NCI-H128 (cell line): ENCODE results near the gene RASA3.
"Not testable (repeated sequence)": the region's sequence is repeated elsewhere in the genome, so short reads cannot be mapped to it uniquely, and the experiment has no call there.

Source experiments
- DNase-seq: peaks from one replicate; lab custom pipeline; 2025; ENCODE audit not compliant: unreplicated experiment; lab: John Stamatoyannopoulos, UW

Gene RASA3

GRCh38 chr13:114082849-114083645 lies 49.4 kb downstream of the RASA3 start:
- no peak for DNase-seq

- DNase-seq: no peak
These were observed 50.4 kb downstream of the RASA3 start for GRCh38 chr13:114081761-114082681.

GRCh38 chr13:114080739-114081561 lies 51.5 kb downstream of the RASA3 start:
- DNase-seq: no peak

- DNase-seq: no peak
These were observed 52.6 kb downstream of the RASA3 start for GRCh38 chr13:114079601-114080536.

DNA sequence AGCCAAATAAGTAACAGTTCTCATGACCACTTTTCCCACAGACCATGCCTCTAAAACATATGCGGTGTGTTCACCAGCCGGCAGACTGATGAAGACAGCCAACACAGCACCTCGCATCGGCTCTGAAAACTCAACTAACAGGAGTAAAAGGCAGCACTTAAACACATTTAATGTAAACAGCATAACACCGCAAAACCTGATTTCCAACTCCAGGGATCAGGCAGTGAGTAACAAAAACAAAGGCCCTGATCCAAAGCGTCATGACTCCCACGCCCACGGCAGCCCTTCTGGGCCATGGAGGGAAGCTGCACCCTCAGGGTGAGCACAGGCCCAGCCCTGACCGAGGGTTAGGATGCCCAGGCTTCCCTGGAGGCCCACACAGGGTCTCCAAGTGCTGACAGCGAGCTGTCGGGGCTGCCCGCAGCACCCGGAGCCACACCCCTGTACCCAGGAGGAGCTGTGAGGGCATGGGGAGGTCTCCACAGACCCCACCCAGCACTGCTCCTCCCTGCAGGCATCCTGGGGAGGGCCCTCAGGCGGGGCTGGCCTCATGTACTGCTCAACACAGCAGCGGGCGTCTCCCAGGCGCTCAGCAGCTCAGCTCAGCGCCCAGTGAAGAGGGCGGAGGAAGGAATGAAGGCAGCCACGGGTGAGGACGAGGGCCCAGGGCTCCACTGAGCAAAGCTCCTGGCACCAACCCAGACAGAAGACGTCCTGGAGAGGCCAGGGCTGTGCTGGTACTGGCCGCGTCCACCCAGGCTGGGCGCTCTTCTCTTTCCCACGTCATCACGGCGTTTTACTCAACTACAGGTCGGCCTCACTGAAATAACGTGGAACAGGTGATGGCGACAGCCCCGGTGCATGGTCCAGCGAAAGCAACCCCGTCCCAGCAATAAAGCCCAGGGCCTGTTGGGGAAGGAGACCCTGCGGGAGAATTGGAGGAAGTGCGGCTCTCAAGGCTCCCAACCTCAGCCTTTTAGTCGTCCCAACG lies 53.7 kb downstream of the RASA3 start:
- DNase-seq: no peak

DNA sequence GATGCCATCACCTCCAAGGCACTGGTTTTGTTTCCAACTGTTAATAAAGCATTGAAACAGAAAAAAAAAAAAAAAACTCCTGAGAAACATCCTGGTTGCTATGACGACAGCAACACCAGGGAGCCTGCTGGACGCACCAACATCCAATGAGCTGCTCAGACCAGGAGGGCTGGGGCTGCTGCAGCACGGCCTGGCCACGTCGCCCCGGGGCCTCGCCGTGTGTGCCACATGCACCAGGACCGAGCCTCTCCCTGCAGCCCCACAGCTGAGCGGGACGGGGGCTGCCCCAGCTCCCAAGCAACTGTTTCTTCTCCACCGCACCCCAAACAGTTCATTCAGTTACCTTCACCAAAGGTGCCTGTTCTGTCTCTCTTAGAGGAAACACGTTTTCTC lies 54.5 kb downstream of the RASA3 start:
- DNase-seq: no peak

GRCh38 chr13:114077099-114077932 lies 55.1 kb downstream of the RASA3 start:
- no peak for DNase-seq

DNA sequence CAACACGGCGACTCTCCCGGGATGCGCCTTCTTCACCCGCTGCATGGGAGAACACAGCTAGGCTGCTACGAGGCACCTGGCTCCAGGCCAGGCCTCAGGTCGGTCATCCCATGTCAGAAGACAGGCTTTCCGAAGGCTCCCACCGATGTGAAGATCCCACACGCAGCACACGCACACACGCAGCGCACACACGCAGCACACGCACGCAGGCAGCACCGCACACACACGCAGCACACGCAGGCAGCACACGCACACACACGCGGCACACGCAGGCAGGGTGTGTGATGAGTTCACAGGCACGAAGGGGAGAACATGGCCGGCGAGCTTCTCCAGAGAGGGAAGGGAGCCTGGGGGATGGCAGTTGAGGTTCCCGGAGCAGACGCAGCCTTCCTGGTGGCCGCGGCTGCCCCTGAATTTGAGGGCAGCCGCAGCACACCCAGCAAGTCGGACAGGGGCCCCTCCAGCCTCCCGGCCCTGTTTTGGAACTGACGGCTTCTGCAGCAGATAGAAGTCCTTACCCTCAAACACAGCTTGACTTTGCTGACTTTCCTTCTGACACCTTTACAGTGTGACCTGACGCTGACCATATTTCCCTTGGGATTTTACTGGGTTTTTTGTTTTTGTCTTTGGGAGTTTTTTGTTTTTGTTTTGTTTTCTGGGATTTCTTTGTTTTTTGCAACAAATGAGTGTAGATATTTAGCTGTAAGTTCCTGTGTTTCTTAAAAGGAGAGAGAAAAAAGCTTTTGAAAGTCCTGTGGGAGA lies 55.9 kb downstream of the RASA3 start:
- no peak for DNase-seq

DNA sequence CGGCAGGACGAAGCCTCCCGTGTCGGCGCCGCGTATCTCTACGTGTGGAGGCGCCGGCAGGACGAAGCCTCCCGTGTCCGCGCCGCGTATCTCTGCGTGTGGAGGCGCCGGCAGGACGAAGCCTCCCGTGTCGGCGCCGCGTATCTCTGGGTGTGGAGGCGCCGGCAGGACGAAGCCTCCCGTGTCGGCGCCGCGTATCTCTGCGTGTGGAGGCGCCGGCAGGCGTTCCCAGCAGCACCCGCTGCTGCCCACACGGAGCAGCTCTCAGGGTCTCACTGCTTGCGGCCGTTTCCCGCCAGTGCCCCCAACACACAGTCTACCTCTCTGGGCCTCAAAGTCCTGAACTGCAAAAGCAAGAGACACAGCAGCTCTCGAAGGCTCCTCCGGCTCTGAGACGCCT lies 56.6 kb downstream of the RASA3 start:
- DNase-seq: not testable (repeated sequence)

- no peak for DNase-seq
These were observed 57.6 kb downstream of the RASA3 start for GRCh38 chr13:114074671-114075315.

DNA sequence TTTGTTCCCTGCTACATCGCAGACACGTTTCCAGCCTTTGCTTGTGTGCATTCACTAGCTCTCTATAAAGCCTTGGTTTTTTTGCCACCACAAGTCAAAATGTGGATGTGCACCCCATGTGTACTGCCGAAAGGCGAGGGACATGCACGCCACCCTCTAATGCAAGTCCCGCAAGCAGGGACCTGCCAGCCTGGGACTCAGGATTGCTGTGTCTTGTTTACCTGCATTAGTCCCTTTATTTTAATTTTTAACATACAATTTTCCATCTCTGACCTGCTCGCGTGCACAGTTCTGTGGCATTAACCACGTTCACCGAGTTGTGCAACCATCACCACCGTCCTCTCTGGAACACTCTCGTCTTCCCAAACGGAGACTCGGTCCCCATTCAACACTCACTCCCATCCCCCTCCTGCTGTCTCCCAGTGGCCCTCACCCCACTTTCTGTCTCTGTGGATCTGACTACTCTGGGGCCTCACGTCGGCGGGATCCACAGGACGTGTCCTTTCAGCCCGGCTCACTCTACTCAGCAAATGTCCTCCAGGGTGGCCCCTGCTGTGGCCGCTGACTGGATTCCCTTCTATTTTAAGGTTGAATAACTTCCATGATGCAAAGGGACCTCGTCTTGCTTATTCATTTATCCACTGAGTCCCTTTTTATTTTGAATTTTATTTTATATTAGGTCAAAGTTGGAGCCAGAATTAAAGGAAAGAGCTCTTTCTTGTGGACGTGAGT lies 58.4 kb downstream of the RASA3 start:
- no peak for DNase-seq

DNA sequence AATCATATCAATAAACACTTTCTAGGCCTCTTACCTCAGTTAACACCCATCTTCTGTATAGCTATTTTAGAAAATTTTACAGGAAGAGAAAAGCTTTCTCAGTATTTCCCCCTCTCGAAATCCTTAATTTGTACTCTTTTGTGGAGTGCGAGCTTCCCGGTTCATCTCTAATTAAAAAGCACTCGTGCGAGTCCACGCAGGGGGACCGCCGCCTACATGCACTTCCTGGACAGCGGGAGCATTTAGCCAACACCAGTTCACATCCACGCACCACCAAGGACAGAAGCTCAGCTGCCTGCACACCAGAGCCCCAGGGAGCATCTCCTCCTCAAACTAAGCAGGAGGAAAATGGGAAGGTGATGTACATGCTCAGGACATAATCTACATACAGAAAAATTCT lies 60.0 kb downstream of the RASA3 start:
- DNase-seq: no peak

GRCh38 chr13:114071991-114072390 lies 60.4 kb downstream of the RASA3 start:
- no peak for DNase-seq

DNA sequence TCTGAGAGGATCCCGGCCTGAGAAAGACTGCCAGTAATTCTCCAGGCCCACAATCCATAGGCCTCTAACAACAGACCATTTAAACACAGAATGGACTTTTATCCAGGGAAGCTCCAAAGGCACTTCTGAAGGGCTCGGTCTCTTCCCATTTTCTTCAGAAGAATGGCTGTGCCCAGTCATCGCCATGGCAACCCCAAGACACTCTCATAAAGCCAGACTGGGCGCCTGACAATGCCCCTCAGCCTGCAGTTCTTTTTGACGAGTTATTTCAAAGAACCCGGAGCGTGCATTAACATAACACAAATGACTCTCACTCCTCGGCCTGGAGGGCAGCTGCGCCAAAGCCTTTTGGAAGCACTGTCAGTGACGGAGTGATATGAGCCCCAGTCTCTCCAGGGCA lies 61.0 kb downstream of the RASA3 start:
- DNase-seq: no peak

DNA sequence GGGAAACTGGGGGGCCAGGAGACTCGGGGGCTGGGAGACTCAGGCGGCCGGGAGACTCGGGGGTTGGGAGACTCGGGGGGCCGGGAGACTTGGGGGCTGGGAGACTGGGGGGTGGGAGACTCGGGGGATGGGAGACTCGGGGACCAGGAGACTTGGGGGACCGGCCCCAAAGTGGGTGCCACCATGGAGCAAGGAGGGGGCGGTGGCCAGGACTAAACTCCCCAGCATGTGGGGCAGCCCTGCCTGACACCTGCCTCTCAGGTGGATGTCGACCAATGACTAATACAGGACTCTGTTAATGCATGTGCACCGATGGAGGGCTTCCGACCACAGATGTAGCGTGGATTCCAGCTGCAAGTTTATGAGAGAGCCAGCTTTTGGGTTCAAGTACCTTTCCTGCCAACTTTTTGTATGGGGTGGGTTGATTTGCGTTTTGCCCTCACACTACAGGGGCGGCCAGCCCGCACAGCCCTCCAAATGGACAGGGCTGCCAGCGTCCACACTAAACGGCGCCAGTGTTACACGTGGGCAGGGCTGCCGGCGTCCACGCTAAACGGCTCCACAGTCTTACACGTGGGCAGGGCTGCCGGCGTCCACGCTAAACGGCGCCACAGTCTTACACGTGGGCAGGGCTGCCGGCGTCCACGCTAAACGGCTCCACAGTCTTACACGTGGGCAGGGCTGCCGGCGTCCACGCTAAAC lies 62.2 kb downstream of the RASA3 start:
- no peak for DNase-seq
